GM23338 (cell line): ENCODE data around the gene CPNE4. TPM values are rescaled to one million over a fixed set of nuclear protein-coding genes. Genes with fewer than 3 reads are reported as not detected.

Experiments used
- ATAC-seq: fragments of 200-7000 bp; cut with Tn5 transposase; 3 replicates; pipeline ENCODE4 v1.9.1; 2020
- DNase-seq: peaks from one replicate; pipeline ENCODE4 v3.0.0-alpha.2; 2015; ENCODE audit warnings: low spot score
- H2AFZ ChIP-seq: fragments of 200-600 bp; sonication (generic); 2 replicates; pipeline ENCODE4 v1.8.0; 2016; ENCODE audit warnings: antibody characterized with exemption, mild to moderate bottlenecking, moderate library complexity
- H3F3A ChIP-seq: fragments of 200-600 bp; sonication (generic); replicated peaks from 2 replicates; pipeline ENCODE4 v1.8.0; 2017; ENCODE audit warnings: antibody characterized with exemption, mixed run types, low read depth
- H3K27ac ChIP-seq: fragments of 200-600 bp; sonication (generic); 2 replicates; pipeline ENCODE4 v1.6.1; 2016; ENCODE audit warnings: low read depth
- H3K27me3 ChIP-seq: fragments of 200-600 bp; sonication (generic); 2 replicates; pipeline ENCODE4 v1.8.0; 2016; ENCODE audit warnings: mild to moderate bottlenecking, mixed run types, moderate library complexity; ENCODE audit not compliant: insufficient read depth
- H3K36me3 ChIP-seq: fragments of 200-600 bp; sonication (generic); 2 replicates; pipeline ENCODE4 v1.8.0; 2016; ENCODE audit warnings: mild to moderate bottlenecking; ENCODE audit not compliant: insufficient read depth
- H3K4me1 ChIP-seq: fragments of 200-600 bp; sonication (generic); 2 replicates; pipeline ENCODE4 v1.8.0; 2016; ENCODE audit warnings: mild to moderate bottlenecking, moderate library complexity; ENCODE audit not compliant: insufficient read depth
- H3K4me2 ChIP-seq: fragments of 200-600 bp; sonication (generic); 2 replicates; pipeline ENCODE4 v1.7.1; 2017; ENCODE audit warnings: mixed run types
- H3K4me3 ChIP-seq: fragments of 200-600 bp; sonication (generic); 2 replicates; pipeline ENCODE4 v1.6.1; 2016; ENCODE audit warnings: mixed run types
- H3K79me2 ChIP-seq: fragments of 200-600 bp; sonication (generic); replicated peaks from 2 replicates; pipeline ENCODE4 v1.8.0; 2017; ENCODE audit warnings: mild to moderate bottlenecking; ENCODE audit not compliant: insufficient read depth
- H3K9me2 ChIP-seq: fragments of 200-600 bp; sonication (generic); 2 replicates; pipeline ENCODE4 v1.8.0; 2017; ENCODE audit not compliant: insufficient read depth
- H4K20me1 ChIP-seq: fragments of 200-600 bp; sonication (generic); replicated peaks from 2 replicates; pipeline ENCODE4 v1.8.0; 2017; ENCODE audit warnings: mild to moderate bottlenecking; ENCODE audit not compliant: insufficient read depth
- H3K27ac Mint-ChIP-seq: 2 replicates; pipeline ENCODE4 v1.8.0; 2020; ENCODE audit warnings: inconsistent platforms, mild to moderate bottlenecking, moderate library complexity, mixed read lengths
- H3K27me3 Mint-ChIP-seq: 3 replicates; pipeline ENCODE4 v1.8.0; 2022; ENCODE audit warnings: low read depth, mild to moderate bottlenecking, moderate library complexity, mixed read lengths, inconsistent platforms; ENCODE audit not compliant: insufficient read depth, poor library complexity
- H3K36me3 Mint-ChIP-seq: 3 replicates; pipeline ENCODE4 v1.8.0; 2021; ENCODE audit warnings: low read depth, mild to moderate bottlenecking, inconsistent platforms, moderate library complexity, mixed read lengths
- H3K4me1 Mint-ChIP-seq: 3 replicates; pipeline ENCODE4 v1.8.0; 2020; ENCODE audit warnings: mild to moderate bottlenecking, inconsistent platforms, mixed read lengths
- H3K4me3 Mint-ChIP-seq: 3 replicates; pipeline ENCODE4 v1.8.0; 2021; ENCODE audit warnings: moderate library complexity, mild to moderate bottlenecking, inconsistent platforms, mixed read lengths
- H3K9me3 Mint-ChIP-seq: 3 replicates; pipeline ENCODE4 v1.8.0; 2020; ENCODE audit warnings: moderate library complexity, mild to moderate bottlenecking, inconsistent platforms, mixed read lengths
- CREB1 ChIP-seq: fragments of 250-450 bp; sonication (Bioruptor Pico); IDR thresholded peaks from 2 replicates; pipeline ENCODE4 v1.5.0; 2020; ENCODE audit warnings: low read depth, mild to moderate bottlenecking, moderate library complexity
- CTCF ChIP-seq, 2 experiments: fragments of 200-600 bp in 1 of 2; sonication (generic) in 1 of 2; conservative IDR thresholded peaks; 2 replicates each; pipeline versions ENCODE4 v1.5.1 to v1.6.1; 2016 to 2017; ENCODE audit warnings: antibody characterized with exemption in 2 of 2, low read depth in 2 of 2, mild to moderate bottlenecking in 2 of 2, moderate library complexity in 1 of 2
- ETS1 ChIP-seq: IDR thresholded peaks from 2 replicates; pipeline ENCODE4 v1.6.1; 2016; ENCODE audit warnings: antibody characterized with exemption
- EZH2 ChIP-seq: fragments of 200-600 bp; sonication (generic); IDR thresholded peaks from one replicate; pipeline ENCODE4 v1.8.0; 2017; ENCODE audit warnings: antibody characterized with exemption, mild to moderate bottlenecking, low read depth; ENCODE audit not compliant: unreplicated experiment
- JUNB ChIP-seq: IDR thresholded peaks from one replicate; pipeline ENCODE4 v1.6.1; 2016; ENCODE audit warnings: antibody characterized with exemption; ENCODE audit not compliant: unreplicated experiment
- ZNF114 ChIP-seq: fragments of 250-450 bp; sonication (Bioruptor Pico); IDR thresholded peaks from 2 replicates; pipeline ENCODE4 v1.5.0; 2020; ENCODE audit warnings: mild to moderate bottlenecking, moderate library complexity
- ZNF331 ChIP-seq: fragments of 250-450 bp; sonication (Bioruptor Pico); IDR thresholded peaks from 2 replicates; pipeline ENCODE4 v1.5.0; 2020; ENCODE audit warnings: low read depth, mild to moderate bottlenecking, moderate library complexity
- ZNF462 ChIP-seq: fragments of 250-450 bp; sonication (Bioruptor Pico); IDR thresholded peaks from 2 replicates; pipeline ENCODE4 v1.5.0; 2020; ENCODE audit warnings: mild to moderate bottlenecking, moderate library complexity
- polyA plus RNA-seq: library from polyadenylated mRNA; unstranded; fragments of >200 nt; fragmentation: Nextera tagmentation; extraction: Ambion mirVana; gene quantifications from 2 replicates; pipeline ENCODE4 v1.2.1, GENCODE V29; 2016
- total RNA-seq: library from RNA; depleted of rRNA; stranded (reverse); fragments of >200 nt; shearing (Covaris generic); gene quantifications from 2 replicates; pipeline ENCODE4 v1.2.3, GENCODE V29; 2014

CPNE4 gene
- total and polyA plus RNA-seq, 2 experiments from 2014 or later: 2.0 to 6.5 TPM

GRCh38 chr3:132042681-132043080 lies 7.9 kb upstream of the CPNE4 start:
- Histone ChIP-seq H2AFZ (no peak overlapping the region), H4K20me1 (no peaks in the 10 kb centered on the region), H3K79me2 (no peaks in the 10 kb centered on the region), H3K4me3 (no peak overlapping the region), H3K9me2 (no peaks in the 10 kb centered on the region), H3K4me2 (no peak overlapping the region), H3K36me3 (no peaks in the 10 kb centered on the region), H3K27ac (no peak overlapping the region), H3K4me1 (no peaks in the 10 kb centered on the region), H3K27me3 (0 out of 2 replicates have a peak, but pooled peaks cover 1% of the 10 kb centered on the region), H3F3A (no peaks in the 10 kb centered on the region)
- Mint-ChIP-seq H3K27me3 (peaks cover 5% of the 10 kb centered on the region), H3K4me1 (no peaks in the 10 kb centered on the region), H3K36me3 (no peaks in the 10 kb centered on the region), H3K27ac (no peak overlapping the region), H3K4me3 (no peak overlapping the region), H3K9me3 (no peaks in the 10 kb centered on the region; the same call in 2 of the 3 replicates)
- no peak for DNase-seq
- TF ChIP-seq CTCF (conservative IDR thresholded peaks at IDR 0.05; ENCODE audit: low read depth in 2 of 2): no peak
- TF ChIP-seq JUNB: no peak
- no peak for TF ChIP-seq ETS1
- TF ChIP-seq EZH2: no peak
- TF ChIP-seq ZNF331 (CRISPR knock-in tag): no peak
- TF ChIP-seq ZNF462 (CRISPR knock-in tag): no peak
- TF ChIP-seq ZNF114 (CRISPR knock-in tag): no peak
- no peak for TF ChIP-seq CREB1 (CRISPR knock-in tag)
- no peak for ATAC-seq
